Endodermal cell (in vitro differentiated cells): ENCODE results near the gene ABCA13. TPM values are rescaled to one million over a fixed set of nuclear protein-coding genes. Genes with fewer than 3 reads are reported as not detected.
A peak's percentile ranks its signal among the peaks of the same experiment; 100 is the strongest.

Source experiments
- DNase-seq: peaks from one replicate; pipeline ENCODE4 v3.0.0-alpha.2; 2017
- H3K27ac ChIP-seq: 2 replicates; pipeline ENCODE4 v1.5.1; 2013; ENCODE audit warnings: mild to moderate bottlenecking, low read depth, low read length, moderate library complexity
- H3K27me3 ChIP-seq: 2 replicates; pipeline ENCODE4 v1.6.1; 2013; ENCODE audit warnings: mild to moderate bottlenecking, low read length, moderate library complexity; ENCODE audit not compliant: insufficient read depth, control insufficient read depth, poor library complexity, severe bottlenecking
- H3K36me3 ChIP-seq: 2 replicates; pipeline ENCODE4 v1.7.0; 2013; ENCODE audit warnings: mild to moderate bottlenecking, low read length, moderate library complexity; ENCODE audit not compliant: control insufficient read depth, insufficient read depth
- H3K4me1 ChIP-seq: one replicate; pipeline ENCODE4 v1.7.0; 2013; ENCODE audit warnings: low read length; ENCODE audit not compliant: control insufficient read depth, insufficient read depth
- H3K4me3 ChIP-seq: 2 replicates; pipeline ENCODE4 v1.5.1; 2013; ENCODE audit warnings: mild to moderate bottlenecking, low read length, moderate library complexity
- H3K9ac ChIP-seq: 2 replicates; pipeline ENCODE4 v1.6.1; 2013; ENCODE audit warnings: mild to moderate bottlenecking, low read length, moderate library complexity; ENCODE audit not compliant: poor library complexity, severe bottlenecking; ENCODE audit errors: extremely low read depth
- H3K9me3 ChIP-seq: 2 replicates; pipeline ENCODE4 v1.6.1; 2013; ENCODE audit warnings: mild to moderate bottlenecking, low read length, moderate library complexity; ENCODE audit not compliant: control insufficient read depth
- H3K27ac Mint-ChIP-seq: 2 replicates; pipeline ENCODE4 v1.8.0; 2020; ENCODE audit warnings: mixed read lengths
- H3K27me3 Mint-ChIP-seq: 2 replicates; pipeline ENCODE4 v1.8.0; 2021; ENCODE audit warnings: mild to moderate bottlenecking, mixed read lengths; ENCODE audit not compliant: insufficient read depth
- H3K36me3 Mint-ChIP-seq: 2 replicates; pipeline ENCODE4 v1.8.0; 2020; ENCODE audit warnings: low read depth, mixed read lengths
- H3K4me1 Mint-ChIP-seq: 2 replicates; pipeline ENCODE4 v1.8.0; 2020; ENCODE audit warnings: mixed read lengths
- H3K4me3 Mint-ChIP-seq: 2 replicates; pipeline ENCODE4 v1.8.0; 2020; ENCODE audit warnings: mild to moderate bottlenecking, moderate library complexity, mixed read lengths
- H3K9me3 Mint-ChIP-seq: 2 replicates; pipeline ENCODE4 v1.8.0; 2020; ENCODE audit warnings: mild to moderate bottlenecking, mixed read lengths
- WGBS, 2 experiments: methylation state at CpG; one replicate each; pipeline versions ENCODE4 v1.1.5 to v1.1.7; 2013; ENCODE audit warnings: missing lambda C conversion rate in 2 of 2, mixed read lengths in 1 of 2; ENCODE audit not compliant: insufficient coverage in 1 of 2, insufficient read length in 1 of 2; 5-methylcytosine and 5-hydroxymethylcytosine counted together
- total RNA-seq, 2 donors: library from RNA; stranded (reverse); fragmentation: NEBNext Ultra II Directional in 1 of 2; extraction: Animal tissue kit (Norgen Biotek cat#: 25700) in 1 of 2; gene quantifications; 2 replicates in 1 of 2; 3 replicates in 1 of 2; pipeline ENCODE4 v1.2.1, GENCODE V29; 2021
- TF ChIP-seq, protein P1 (sequence below): fragments of 200-600 bp; sonication (generic); conservative IDR thresholded peaks from 2 replicates; pipeline ENCODE4 v1.5.0; 2021; ENCODE audit warnings: antibody characterized with exemption, mild to moderate bottlenecking

Gene ABCA13
- total RNA-seq, 2 donors from 2014 or later: 0.04 to 0.11 TPM

DNA sequence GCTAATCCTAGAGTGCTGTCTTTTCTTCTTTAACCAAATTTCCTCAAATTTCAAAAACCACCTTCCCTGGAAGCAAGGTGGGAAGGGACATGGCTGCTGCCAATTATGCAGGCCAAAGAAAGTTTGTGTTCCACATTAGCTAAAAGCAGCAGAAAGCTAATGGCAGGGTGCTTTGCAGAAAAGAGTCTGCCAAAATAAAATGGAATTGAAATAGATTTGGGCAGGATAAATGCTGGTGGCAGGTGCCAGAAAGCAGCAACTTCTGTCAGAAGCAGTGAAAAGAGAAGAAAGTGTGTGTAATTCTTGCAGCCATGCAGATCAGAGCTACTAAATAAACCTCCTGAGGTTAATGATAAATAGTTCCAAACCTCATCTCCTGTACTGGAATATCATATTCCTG lies 275.5 kb downstream of the ABCA13 start:
- H3K27me3 Mint-ChIP-seq: no peaks in the 10 kb centered on the region
- no peak overlapping the region for H3K4me3 ChIP-seq
- DNase-seq: no peak
- no peaks in the 10 kb centered on the region for H3K27me3 ChIP-seq
- no peaks in the 10 kb centered on the region for H3K9me3 Mint-ChIP-seq
- H3K4me3 Mint-ChIP-seq: no peak overlapping the region
- H3K4me1 Mint-ChIP-seq: no peaks in the 10 kb centered on the region
- no peaks in the 10 kb centered on the region for H3K9me3 ChIP-seq
- TF ChIP-seq, protein P1, sequence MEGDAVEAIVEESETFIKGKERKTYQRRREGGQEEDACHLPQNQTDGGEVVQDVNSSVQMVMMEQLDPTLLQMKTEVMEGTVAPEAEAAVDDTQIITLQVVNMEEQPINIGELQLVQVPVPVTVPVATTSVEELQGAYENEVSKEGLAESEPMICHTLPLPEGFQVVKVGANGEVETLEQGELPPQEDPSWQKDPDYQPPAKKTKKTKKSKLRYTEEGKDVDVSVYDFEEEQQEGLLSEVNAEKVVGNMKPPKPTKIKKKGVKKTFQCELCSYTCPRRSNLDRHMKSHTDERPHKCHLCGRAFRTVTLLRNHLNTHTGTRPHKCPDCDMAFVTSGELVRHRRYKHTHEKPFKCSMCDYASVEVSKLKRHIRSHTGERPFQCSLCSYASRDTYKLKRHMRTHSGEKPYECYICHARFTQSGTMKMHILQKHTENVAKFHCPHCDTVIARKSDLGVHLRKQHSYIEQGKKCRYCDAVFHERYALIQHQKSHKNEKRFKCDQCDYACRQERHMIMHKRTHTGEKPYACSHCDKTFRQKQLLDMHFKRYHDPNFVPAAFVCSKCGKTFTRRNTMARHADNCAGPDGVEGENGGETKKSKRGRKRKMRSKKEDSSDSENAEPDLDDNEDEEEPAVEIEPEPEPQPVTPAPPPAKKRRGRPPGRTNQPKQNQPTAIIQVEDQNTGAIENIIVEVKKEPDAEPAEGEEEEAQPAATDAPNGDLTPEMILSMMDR: no peak
- no peaks in the 10 kb centered on the region for H3K4me1 ChIP-seq
- no peaks in the 10 kb centered on the region for H3K36me3 Mint-ChIP-seq
- no peak overlapping the region for H3K27ac Mint-ChIP-seq
- H3K36me3 ChIP-seq: no peaks in the 10 kb centered on the region
- H3K9ac ChIP-seq: no peak overlapping the region
- H3K27ac ChIP-seq: no peak overlapping the region

DNA sequence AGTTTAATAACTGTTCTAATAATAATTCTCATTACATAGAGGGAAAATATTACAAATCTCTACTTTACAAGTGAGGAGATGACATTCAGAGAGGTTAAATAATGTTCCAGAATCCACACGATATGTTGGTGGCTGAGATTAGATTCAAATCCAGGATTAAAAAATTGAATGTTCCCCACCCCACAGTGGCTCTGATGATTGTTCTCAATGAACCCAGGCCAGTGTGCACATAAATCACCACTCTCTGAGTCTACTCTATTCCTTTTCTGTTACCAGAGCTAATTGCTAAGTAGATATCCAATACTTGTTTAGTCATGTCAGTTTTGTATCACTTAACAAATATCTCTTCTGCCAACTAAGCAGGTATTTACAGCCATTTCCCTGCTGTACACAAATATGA lies 281.0 kb downstream of the ABCA13 start:
- H3K4me3 Mint-ChIP-seq: no peak overlapping the region
- no peak overlapping the region for H3K9ac ChIP-seq
- no peaks in the 10 kb centered on the region for H3K27me3 Mint-ChIP-seq
- no peak overlapping the region for H3K27ac ChIP-seq
- WGBS, 2 experiments: 93 to 100% methylated on average over 1 of the region's 1 CpG
- TF ChIP-seq, protein P1: no peak
- no peaks in the 10 kb centered on the region for H3K9me3 Mint-ChIP-seq
- H3K36me3 ChIP-seq: no peaks in the 10 kb centered on the region
- no peak for DNase-seq
- H3K9me3 ChIP-seq: no peaks in the 10 kb centered on the region
- H3K27ac Mint-ChIP-seq: no peak overlapping the region
- no peaks in the 10 kb centered on the region for H3K36me3 Mint-ChIP-seq
- H3K4me1 ChIP-seq: no peaks in the 10 kb centered on the region
- H3K4me1 Mint-ChIP-seq: no peaks in the 10 kb centered on the region
- no peaks in the 10 kb centered on the region for H3K27me3 ChIP-seq
- H3K4me3 ChIP-seq: no peak overlapping the region

DNA sequence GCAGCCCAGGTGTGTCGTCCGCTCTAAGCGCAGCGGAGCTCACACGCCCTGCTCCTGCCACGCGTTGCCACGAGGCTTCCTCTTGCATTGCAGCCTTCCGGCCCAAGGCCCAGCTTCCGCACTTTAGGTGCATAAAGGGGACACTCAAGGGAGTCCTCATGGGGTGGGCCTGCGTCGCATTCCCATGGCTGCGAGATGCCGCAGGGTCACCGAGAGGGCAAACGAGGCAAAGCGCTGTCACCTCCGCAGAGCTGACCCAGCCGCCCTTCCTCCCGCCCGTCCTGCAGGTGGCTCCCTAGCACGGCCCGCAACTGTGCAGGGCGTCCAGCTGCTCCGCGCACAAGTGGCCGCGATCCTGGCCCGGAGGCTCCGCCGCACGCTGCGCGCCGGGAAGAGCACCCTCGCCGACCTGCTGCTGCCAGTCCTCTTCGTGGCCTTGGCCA lies 283.5 kb downstream of the ABCA13 start:
- Histone ChIP-seq H3K27me3 (peaks cover 6% of the 10 kb centered on the region), H3K9me3 (no peaks in the 10 kb centered on the region), H3K27ac (no peak overlapping the region), H3K4me3 (no peak overlapping the region), H3K36me3 (no peaks in the 10 kb centered on the region), H3K4me1 (no peaks in the 10 kb centered on the region), H3K9ac (no peak overlapping the region)
- DNase-seq: peak; percentile 55
- H3K4me1 Mint-ChIP-seq: no peaks in the 10 kb centered on the region
- H3K27ac Mint-ChIP-seq: no peak overlapping the region
- 95 to 97% methylated on average over 34 to 38 of the region's 38 CpGs for WGBS, 2 experiments
- no peaks in the 10 kb centered on the region for H3K36me3 Mint-ChIP-seq
- H3K27me3 Mint-ChIP-seq: no peaks in the 10 kb centered on the region
- TF ChIP-seq, protein P1: peak; percentile 54
- H3K4me3 Mint-ChIP-seq: peak overlapping the region; percentile 34
- H3K9me3 Mint-ChIP-seq: no peaks in the 10 kb centered on the region
